K562 (cell line): ENCODE data around the gene SGCG. TPM values are rescaled to one million over a fixed set of nuclear protein-coding genes. Genes with fewer than 3 reads are reported as not detected.

Source experiments
- BCOR ChIP-seq: fragments of 450-650 bp; IDR thresholded peaks from 2 replicates; pipeline ENCODE4 v1.6.1; 2016
- BRD4 ChIP-seq: fragments of 200-600 bp; sonication (generic); IDR thresholded peaks from 2 replicates; pipeline ENCODE4 v1.6.1; 2017; ENCODE audit warnings: inconsistent platforms
- BRD9 ChIP-seq: fragments of 450-650 bp; IDR thresholded peaks from 2 replicates; pipeline ENCODE4 v1.6.1; 2018; ENCODE audit warnings: low read depth; ENCODE audit not compliant: partially characterized antibody
- EGR1 ChIP-seq: fragments of 450-650 bp; conservative IDR thresholded peaks from 2 replicates; pipeline ENCODE4 v1.6.1; 2017; ENCODE audit warnings: mild to moderate bottlenecking
- HCFC1 ChIP-seq: IDR thresholded peaks from 2 replicates; pipeline ENCODE4 v1.6.1; 2012; ENCODE audit warnings: low read depth, low read length, improper control_type of control experiment
- HDAC1 ChIP-seq, 2 experiments: fragments of 450-650 bp; IDR thresholded peaks; 2 replicates each; pipeline ENCODE4 v1.6.1; 2016 to 2017; ENCODE audit warnings: inconsistent platforms in 1 of 2, mild to moderate bottlenecking in 1 of 2, moderate library complexity in 1 of 2
- NONO ChIP-seq, 2 experiments: fragments of 200-400 bp in 1 of 2; fragments of 450-650 bp in 1 of 2; formaldehyde crosslinking in 1 of 2; IDR thresholded peaks; 2 replicates each; pipeline ENCODE4 v1.6.1; 2017; ENCODE audit warnings: low read depth in 2 of 2, mild to moderate bottlenecking in 2 of 2, moderate library complexity in 2 of 2, low read length in 1 of 2
- PML ChIP-seq: IDR thresholded peaks from 2 replicates; pipeline ENCODE4 v1.6.1; 2012; ENCODE audit warnings: low read length, inconsistent platforms
- POLR3A ChIP-seq: IDR thresholded peaks from 2 replicates; pipeline ENCODE4 v1.6.1; 2011; ENCODE audit warnings: borderline replicate concordance, mild to moderate bottlenecking, moderate library complexity; ENCODE audit not compliant: insufficient read length, insufficient read depth; ENCODE audit errors: extremely low read depth
- ZNF445 ChIP-seq: fragments of 250-450 bp; sonication (Bioruptor Pico); IDR thresholded peaks from 2 replicates; pipeline ENCODE4 v1.4.0; 2020; ENCODE audit warnings: low read depth, mild to moderate bottlenecking, moderate library complexity
- ZNF507 ChIP-seq: conservative IDR thresholded peaks from 2 replicates; pipeline ENCODE4 v1.6.1; 2017; ENCODE audit warnings: missing genetic modification characterization, missing compliant biosample characterization
- ZNF583 ChIP-seq: fragments of 250-450 bp; sonication (Bioruptor Pico); IDR thresholded peaks from 2 replicates; pipeline ENCODE4 v1.4.0; 2020
- ZNF764 ChIP-seq: fragments of 250-450 bp; sonication (Bioruptor Pico); IDR thresholded peaks from 2 replicates; pipeline ENCODE4 v1.4.0; 2020; ENCODE audit warnings: low read depth, mild to moderate bottlenecking, moderate library complexity
- ZNF830 ChIP-seq: fragments of 250-450 bp; sonication (Bioruptor Pico); IDR thresholded peaks from 2 replicates; pipeline ENCODE4 v1.5.0; 2021; ENCODE audit warnings: mild to moderate bottlenecking
- polyA plus RNA-seq, 8 experiments: library from polyadenylated mRNA; depleted of rRNA in 4 of 8; stranded (reverse) in 5 of 8; unstranded in 3 of 8; fragments of >200 nt; fragmentation: Nextera tagmentation in 2 of 8; fragmentation: Illumina TruSeq in 1 of 8; extraction: Ambion mirVana in 2 of 8; extraction: Trizol in 1 of 8; gene quantifications; 2 replicates each; pipeline versions ENCODE4 v1.2.1 to v1.2.3, GENCODE V29; 2011 to 2014; ENCODE audit warnings: inconsistent platforms in 1 of 8, missing spikeins in 1 of 8
- total RNA-seq, 7 experiments: library from RNA; depleted of rRNA in 6 of 7; stranded (reverse); fragments of >200 nt in 6 of 7; fragmentation: Illumina TruSeq in 2 of 7; extraction: Trizol in 2 of 7; gene quantifications; 2 replicates each; pipeline versions ENCODE4 v1.2.1 to v1.2.3, GENCODE V29; 2011 to 2021; ENCODE audit warnings: low replicate concordance in 1 of 7
- TF ChIP-seq, protein P1 (sequence below): sonication (generic); IDR thresholded peaks from 2 replicates; pipeline ENCODE4 v1.6.1; 2016
- TF ChIP-seq, protein P2 (sequence below), 3 experiments: IDR thresholded peaks in 2 of 3; conservative IDR thresholded peaks in 1 of 3; 2 replicates each; pipeline ENCODE4 v1.5.1; 2011 to 2012; ENCODE audit warnings: low read length in 3 of 3, mild to moderate bottlenecking in 3 of 3, control low read depth in 2 of 3, improper control_type of control experiment in 1 of 3, inconsistent platforms in 1 of 3, low read depth in 1 of 3, mixed read lengths in 1 of 3, moderate library complexity in 1 of 3; ENCODE audit not compliant: insufficient read depth in 2 of 3
- TF ChIP-seq, protein P3 (sequence below), 2 experiments: fragments of 450-650 bp; IDR thresholded peaks; 2 replicates each; pipeline ENCODE4 v1.6.1; 2016
- TF ChIP-seq, protein P4 (sequence below): fragments of 250-450 bp; sonication (Bioruptor Pico); IDR thresholded peaks from 2 replicates; pipeline ENCODE4 v1.5.0; 2021
- TF ChIP-seq, protein P5 (sequence below), 2 experiments: fragments of 200-800 bp in 1 of 2; sonication (Bioruptor generic) in 1 of 2; sonication (generic) in 1 of 2; formaldehyde crosslinking in 1 of 2; IDR thresholded peaks in 1 of 2; conservative IDR thresholded peaks in 1 of 2; 2 replicates each; pipeline versions ENCODE4 v1.5.0 to v1.6.1; 2016 to 2020; ENCODE audit warnings: missing compliant biosample characterization in 1 of 2, missing genetic modification characterization in 1 of 2, missing genetic modification reagents in 1 of 2
- TF ChIP-seq, protein P6 (sequence below): fragments of 450-650 bp; IDR thresholded peaks from 2 replicates; pipeline ENCODE4 v1.6.1; 2014; ENCODE audit warnings: low read depth, mild to moderate bottlenecking, moderate library complexity, borderline replicate concordance

The SGCG gene
- total and polyA plus RNA-seq, 9 of the 15 experiments (the other 6 are each of a cell fraction or from before 2014, with no cell fraction given) = 0.04 to 0.44 (median 0.34) TPM

DNA sequence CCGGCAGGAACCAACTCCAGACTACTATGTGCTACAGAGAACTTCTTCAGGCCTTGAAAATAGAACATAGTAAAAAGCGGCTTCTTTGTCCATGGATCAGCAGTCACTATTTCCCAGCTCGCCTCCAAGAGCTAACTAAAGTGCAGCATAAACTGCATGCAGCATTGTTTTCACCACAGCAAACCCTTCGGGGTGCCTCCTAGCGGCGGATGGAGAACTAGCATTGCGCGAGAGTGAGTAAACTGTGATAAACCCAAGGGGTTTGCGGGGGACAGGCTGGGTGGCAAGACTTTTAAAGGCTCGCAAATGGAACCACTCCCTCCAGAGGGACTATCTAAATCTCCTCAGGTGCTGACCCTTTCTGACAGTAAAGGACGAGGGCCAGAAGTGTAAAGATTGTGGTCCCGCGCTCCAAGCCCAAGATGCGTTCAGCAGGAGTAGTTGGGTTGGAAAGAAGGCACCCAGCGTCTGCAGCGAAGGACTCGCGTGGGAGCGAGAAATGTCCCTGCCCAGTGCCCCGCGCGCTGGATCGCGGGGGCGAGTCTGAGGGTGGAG, 21.5 kb upstream of the SGCG start (continued):
- TF ChIP-seq, protein P1, sequence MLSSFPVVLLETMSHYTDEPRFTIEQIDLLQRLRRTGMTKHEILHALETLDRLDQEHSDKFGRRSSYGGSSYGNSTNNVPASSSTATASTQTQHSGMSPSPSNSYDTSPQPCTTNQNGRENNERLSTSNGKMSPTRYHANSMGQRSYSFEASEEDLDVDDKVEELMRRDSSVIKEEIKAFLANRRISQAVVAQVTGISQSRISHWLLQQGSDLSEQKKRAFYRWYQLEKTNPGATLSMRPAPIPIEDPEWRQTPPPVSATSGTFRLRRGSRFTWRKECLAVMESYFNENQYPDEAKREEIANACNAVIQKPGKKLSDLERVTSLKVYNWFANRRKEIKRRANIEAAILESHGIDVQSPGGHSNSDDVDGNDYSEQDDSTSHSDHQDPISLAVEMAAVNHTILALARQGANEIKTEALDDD = 0 out of 2 replicates have a peak, but pooled peaks have one; percentile 18
- TF ChIP-seq ZNF764 (CRISPR knock-in tag) (0 out of 2 replicates have a peak, but pooled peaks have one; percentile 45), ZNF445 (CRISPR knock-in tag) (no peak), POLR3A (no peak), HCFC1 (no peak), BRD4 (no peak), BCOR (no peak), ZNF830 (no peak), HDAC1 (IDR thresholded peaks at IDR 0.05) (no peak), ZNF583 (CRISPR knock-in tag) (no peak), PML (no peak), ZNF507 (no peak), NONO (IDR thresholded peaks at IDR 0.05; ENCODE audit: low read depth in 2 of 2, low read length in 1 of 2) (no peak), BRD9 (no peak), EGR1 (peak; percentile 59; the same call in 1 of the 2 replicates)
- TF ChIP-seq, protein P2, sequence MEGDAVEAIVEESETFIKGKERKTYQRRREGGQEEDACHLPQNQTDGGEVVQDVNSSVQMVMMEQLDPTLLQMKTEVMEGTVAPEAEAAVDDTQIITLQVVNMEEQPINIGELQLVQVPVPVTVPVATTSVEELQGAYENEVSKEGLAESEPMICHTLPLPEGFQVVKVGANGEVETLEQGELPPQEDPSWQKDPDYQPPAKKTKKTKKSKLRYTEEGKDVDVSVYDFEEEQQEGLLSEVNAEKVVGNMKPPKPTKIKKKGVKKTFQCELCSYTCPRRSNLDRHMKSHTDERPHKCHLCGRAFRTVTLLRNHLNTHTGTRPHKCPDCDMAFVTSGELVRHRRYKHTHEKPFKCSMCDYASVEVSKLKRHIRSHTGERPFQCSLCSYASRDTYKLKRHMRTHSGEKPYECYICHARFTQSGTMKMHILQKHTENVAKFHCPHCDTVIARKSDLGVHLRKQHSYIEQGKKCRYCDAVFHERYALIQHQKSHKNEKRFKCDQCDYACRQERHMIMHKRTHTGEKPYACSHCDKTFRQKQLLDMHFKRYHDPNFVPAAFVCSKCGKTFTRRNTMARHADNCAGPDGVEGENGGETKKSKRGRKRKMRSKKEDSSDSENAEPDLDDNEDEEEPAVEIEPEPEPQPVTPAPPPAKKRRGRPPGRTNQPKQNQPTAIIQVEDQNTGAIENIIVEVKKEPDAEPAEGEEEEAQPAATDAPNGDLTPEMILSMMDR (IDR thresholded peaks at IDR 0.05 in 2 of 3, conservative IDR thresholded peaks at IDR 0.05 in 1 of 3; ENCODE audit: insufficient read depth in 2 of 3, low read depth in 1 of 3, low read length in 3 of 3) = peak; percentile 33 to 58 (median 58); a peak in 5 of 6 replicates
- TF ChIP-seq, protein P3, sequence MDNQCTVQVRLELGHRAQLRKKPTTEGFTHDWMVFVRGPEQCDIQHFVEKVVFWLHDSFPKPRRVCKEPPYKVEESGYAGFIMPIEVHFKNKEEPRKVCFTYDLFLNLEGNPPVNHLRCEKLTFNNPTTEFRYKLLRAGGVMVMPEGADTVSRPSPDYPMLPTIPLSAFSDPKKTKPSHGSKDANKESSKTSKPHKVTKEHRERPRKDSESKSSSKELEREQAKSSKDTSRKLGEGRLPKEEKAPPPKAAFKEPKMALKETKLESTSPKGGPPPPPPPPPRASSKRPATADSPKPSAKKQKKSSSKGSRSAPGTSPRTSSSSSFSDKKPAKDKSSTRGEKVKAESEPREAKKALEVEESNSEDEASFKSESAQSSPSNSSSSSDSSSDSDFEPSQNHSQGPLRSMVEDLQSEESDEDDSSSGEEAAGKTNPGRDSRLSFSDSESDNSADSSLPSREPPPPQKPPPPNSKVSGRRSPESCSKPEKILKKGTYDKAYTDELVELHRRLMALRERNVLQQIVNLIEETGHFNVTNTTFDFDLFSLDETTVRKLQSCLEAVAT (IDR thresholded peaks at IDR 0.05) = no peak
- TF ChIP-seq, protein P4, sequence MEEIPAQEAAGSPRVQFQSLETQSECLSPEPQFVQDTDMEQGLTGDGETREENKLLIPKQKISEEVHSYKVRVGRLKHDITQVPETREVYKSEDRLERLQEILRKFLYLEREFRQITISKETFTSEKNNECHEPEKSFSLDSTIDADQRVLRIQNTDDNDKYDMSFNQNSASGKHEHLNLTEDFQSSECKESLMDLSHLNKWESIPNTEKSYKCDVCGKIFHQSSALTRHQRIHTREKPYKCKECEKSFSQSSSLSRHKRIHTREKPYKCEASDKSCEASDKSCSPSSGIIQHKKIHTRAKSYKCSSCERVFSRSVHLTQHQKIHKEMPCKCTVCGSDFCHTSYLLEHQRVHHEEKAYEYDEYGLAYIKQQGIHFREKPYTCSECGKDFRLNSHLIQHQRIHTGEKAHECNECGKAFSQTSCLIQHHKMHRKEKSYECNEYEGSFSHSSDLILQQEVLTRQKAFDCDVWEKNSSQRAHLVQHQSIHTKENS (CRISPR knock-in tag) = no peak
- TF ChIP-seq, protein P5, sequence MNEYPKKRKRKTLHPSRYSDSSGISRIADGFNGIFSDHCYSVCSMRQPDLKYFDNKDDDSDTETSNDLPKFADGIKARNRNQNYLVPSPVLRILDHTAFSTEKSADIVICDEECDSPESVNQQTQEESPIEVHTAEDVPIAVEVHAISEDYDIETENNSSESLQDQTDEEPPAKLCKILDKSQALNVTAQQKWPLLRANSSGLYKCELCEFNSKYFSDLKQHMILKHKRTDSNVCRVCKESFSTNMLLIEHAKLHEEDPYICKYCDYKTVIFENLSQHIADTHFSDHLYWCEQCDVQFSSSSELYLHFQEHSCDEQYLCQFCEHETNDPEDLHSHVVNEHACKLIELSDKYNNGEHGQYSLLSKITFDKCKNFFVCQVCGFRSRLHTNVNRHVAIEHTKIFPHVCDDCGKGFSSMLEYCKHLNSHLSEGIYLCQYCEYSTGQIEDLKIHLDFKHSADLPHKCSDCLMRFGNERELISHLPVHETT (CRISPR knock-in tag; conservative IDR thresholded peaks at IDR 0.05 in 1 of 2, IDR thresholded peaks at IDR 0.05 in 1 of 2) = no peak
- TF ChIP-seq, protein P6, sequence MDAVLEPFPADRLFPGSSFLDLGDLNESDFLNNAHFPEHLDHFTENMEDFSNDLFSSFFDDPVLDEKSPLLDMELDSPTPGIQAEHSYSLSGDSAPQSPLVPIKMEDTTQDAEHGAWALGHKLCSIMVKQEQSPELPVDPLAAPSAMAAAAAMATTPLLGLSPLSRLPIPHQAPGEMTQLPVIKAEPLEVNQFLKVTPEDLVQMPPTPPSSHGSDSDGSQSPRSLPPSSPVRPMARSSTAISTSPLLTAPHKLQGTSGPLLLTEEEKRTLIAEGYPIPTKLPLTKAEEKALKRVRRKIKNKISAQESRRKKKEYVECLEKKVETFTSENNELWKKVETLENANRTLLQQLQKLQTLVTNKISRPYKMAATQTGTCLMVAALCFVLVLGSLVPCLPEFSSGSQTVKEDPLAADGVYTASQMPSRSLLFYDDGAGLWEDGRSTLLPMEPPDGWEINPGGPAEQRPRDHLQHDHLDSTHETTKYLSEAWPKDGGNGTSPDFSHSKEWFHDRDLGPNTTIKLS = no peak
